Cardiac fibroblast (primary cell): ENCODE data around the gene ULBP3.

Experiments used
- DNase-seq, 2 donors: peaks; one replicate each; pipeline versions ENCODE4 v3.0.0 to v3.0.0-alpha.2; 2010; ENCODE audit warnings: low read depth in 2 of 2
- H3K4me3 ChIP-seq, 2 donors: replicated peaks in 1 of 2; 1 replicate in 1 of 2; 2 replicates in 1 of 2; pipeline ENCODE4 v1.5.1; 2011; ENCODE audit warnings: low read depth in 2 of 2, low read length in 2 of 2, mild to moderate bottlenecking in 2 of 2, moderate library complexity in 1 of 2
- CTCF ChIP-seq: IDR thresholded peaks from one replicate; pipeline ENCODE4 v1.5.1; 2011; ENCODE audit warnings: low read depth, mild to moderate bottlenecking, low read length, inconsistent platforms

ULBP3 gene

GRCh38 chr6:150102750-150103270, 33.9 kb upstream of the ULBP3 start:
- no peak for DNase-seq
- no peak overlapping the region for H3K4me3 ChIP-seq
- TF ChIP-seq CTCF, result no peak

- no peak overlapping the region for H3K4me3 ChIP-seq
- no peak for DNase-seq
- no peak for TF ChIP-seq CTCF
Measured at GRCh38 chr6:150100745-150101144, 31.8 kb upstream of the ULBP3 start.

GRCh38 chr6:150099953-150100352, 31.0 kb upstream of the ULBP3 start:
- no peak overlapping the region for H3K4me3 ChIP-seq
- no peak for DNase-seq
- no peak for TF ChIP-seq CTCF

- no peak overlapping the region for H3K4me3 ChIP-seq
- no peak for DNase-seq
- no peak for TF ChIP-seq CTCF
Measured at GRCh38 chr6:150099546-150099945, 30.6 kb upstream of the ULBP3 start.

GRCh38 chr6:150098155-150098554, 29.2 kb upstream of the ULBP3 start:
- TF ChIP-seq CTCF, result no peak
- no peak overlapping the region for H3K4me3 ChIP-seq

GRCh38 chr6:150093397-150093796, 24.5 kb upstream of the ULBP3 start:
- no peak for DNase-seq
- no peak for TF ChIP-seq CTCF
- no peak overlapping the region for H3K4me3 ChIP-seq

More at GRCh38 chr6:150098155-150098554, 29.2 kb upstream of the ULBP3 start:
- DNase-seq, result no peak

GRCh38 chr6:150091476-150091875, 22.6 kb upstream of the ULBP3 start:
- H3K4me3 ChIP-seq, result no peak overlapping the region
- no peak for DNase-seq
- TF ChIP-seq CTCF, result no peak
